ENCODE data around the gene CYSTM1.
A peak's percentile ranks its signal among the peaks of the same experiment; 100 is the strongest.

CYSTM1 gene

GRCh38 chr5:140235791-140236551, 61.0 kb downstream of the CYSTM1 start:
- TF ChIP-seq CTCF (conservative IDR thresholded peaks at IDR 0.05; ENCODE audit: control insufficient read depth, insufficient read depth, low read depth, low read length), result no peak
- H3K4me3 ChIP-seq (ENCODE audit: control insufficient read depth, low read depth, low read length), result no peak overlapping the region
- DNase-seq (ENCODE audit: low read depth), result no peak

- no peak for DNase-seq (ENCODE audit: low read depth)
- no peak overlapping the region for H3K4me3 ChIP-seq (ENCODE audit: control insufficient read depth, low read depth, low read length)
- TF ChIP-seq CTCF (conservative IDR thresholded peaks at IDR 0.05; ENCODE audit: control insufficient read depth, insufficient read depth, low read depth, low read length), result no peak
These were observed 62.1 kb downstream of the CYSTM1 start for GRCh38 chr5:140236891-140237598.

- no peak for TF ChIP-seq CTCF (conservative IDR thresholded peaks at IDR 0.05; ENCODE audit: control insufficient read depth, insufficient read depth, low read depth, low read length)
- DNase-seq (ENCODE audit: low read depth), result no peak
- H3K4me3 ChIP-seq (ENCODE audit: control insufficient read depth, low read depth, low read length), result no peak overlapping the region
These were observed 63.8 kb downstream of the CYSTM1 start for GRCh38 chr5:140238756-140239155.

GRCh38 chr5:140239461-140239860, 64.5 kb downstream of the CYSTM1 start:
- no peak overlapping the region for H3K4me3 ChIP-seq (ENCODE audit: control insufficient read depth, low read depth, low read length)
- no peak for DNase-seq (ENCODE audit: low read depth)

GRCh38 chr5:140239939-140240700, 65.1 kb downstream of the CYSTM1 start:
- DNase-seq (ENCODE audit: low read depth), result peak; percentile 65
- no peak overlapping the region for H3K4me3 ChIP-seq (ENCODE audit: control insufficient read depth, low read depth, low read length)
- TF ChIP-seq CTCF (conservative IDR thresholded peaks at IDR 0.05; ENCODE audit: control insufficient read depth, insufficient read depth, low read depth, low read length), result peak; percentile 68

More at GRCh38 chr5:140239461-140239860, 64.5 kb downstream of the CYSTM1 start:
- no peak for TF ChIP-seq CTCF (conservative IDR thresholded peaks at IDR 0.05; ENCODE audit: control insufficient read depth, insufficient read depth, low read depth, low read length)

GRCh38 chr5:140240987-140241706, 66.2 kb downstream of the CYSTM1 start:
- H3K4me3 ChIP-seq (ENCODE audit: control insufficient read depth, low read depth, low read length), result no peak overlapping the region
- DNase-seq (ENCODE audit: low read depth), result peak; percentile 89
- no peak for TF ChIP-seq CTCF (conservative IDR thresholded peaks at IDR 0.05; ENCODE audit: control insufficient read depth, insufficient read depth, low read depth, low read length)
